ENCODE results near the gene SMU1. TPM values are rescaled to one million over a fixed set of nuclear protein-coding genes. Genes with fewer than 3 reads are reported as not detected.
A peak's percentile ranks its signal among the peaks of the same experiment; 100 is the strongest.

The SMU1 gene
- total and polyA plus RNA-seq, 2 donors (not counting 1 experiment from before 2014, with no cell fraction given) = 19.1 to 31.0 TPM

- H3K79me2 ChIP-seq (ENCODE audit: control insufficient read depth, insufficient read depth, low read length) = no peaks in the 10 kb centered on the region
- H3K4me3 ChIP-seq (replicated peaks in 1 of 4; ENCODE audit: control extremely low read depth in 1 of 4, insufficient read depth in 1 of 4, low read depth in 3 of 4, low read length in 4 of 4) = peak overlapping the region; percentile 47 to 72 (median 56)
- H4K20me1 ChIP-seq (ENCODE audit: control insufficient read depth, extremely low read depth, insufficient read depth, low read length) = no peaks in the 10 kb centered on the region
- H3K9ac ChIP-seq (ENCODE audit: insufficient read depth, low read length) = peak overlapping the region; percentile 72
- H3K9me3 ChIP-seq (ENCODE audit: control insufficient read depth, insufficient read depth, low read depth, low read length) = no peaks in the 10 kb centered on the region
- H3K27ac ChIP-seq (ENCODE audit: insufficient read depth, low read length) = peak overlapping the region; percentile 87
- peak overlapping the region; percentile 86 for H3K4me2 ChIP-seq (ENCODE audit: extremely low read depth, insufficient read depth, low read length)
- no peak for DNase-seq (ENCODE audit: low read depth in 2 of 2)
- H3K27me3 ChIP-seq (ENCODE audit: control insufficient read depth, insufficient read depth, low read length) = no peaks in the 10 kb centered on the region
- H3K4me1 ChIP-seq (ENCODE audit: control insufficient read depth, extremely low read depth, insufficient read depth, low read length) = peaks cover 7% of the 10 kb centered on the region
- TF ChIP-seq CTCF (conservative IDR thresholded peaks at IDR 0.05 in 1 of 2, IDR thresholded peaks at IDR 0.05 in 1 of 2; ENCODE audit: low read depth in 1 of 2, low read length in 2 of 2) = no peak
- no peak for TF ChIP-seq EZH2 (IDR thresholded peaks at IDR 0.05; ENCODE audit: low read length, missing control alignments)
- peak overlapping the region; percentile 28 for H2AFZ ChIP-seq (ENCODE audit: low read length)
- peaks cover 6% of the 10 kb centered on the region for H3K36me3 ChIP-seq (ENCODE audit: control insufficient read depth, insufficient read depth, low read length)
Observed at GRCh38 chr9:33043671-33044070, 32.8 kb downstream of the SMU1 start.

DNA sequence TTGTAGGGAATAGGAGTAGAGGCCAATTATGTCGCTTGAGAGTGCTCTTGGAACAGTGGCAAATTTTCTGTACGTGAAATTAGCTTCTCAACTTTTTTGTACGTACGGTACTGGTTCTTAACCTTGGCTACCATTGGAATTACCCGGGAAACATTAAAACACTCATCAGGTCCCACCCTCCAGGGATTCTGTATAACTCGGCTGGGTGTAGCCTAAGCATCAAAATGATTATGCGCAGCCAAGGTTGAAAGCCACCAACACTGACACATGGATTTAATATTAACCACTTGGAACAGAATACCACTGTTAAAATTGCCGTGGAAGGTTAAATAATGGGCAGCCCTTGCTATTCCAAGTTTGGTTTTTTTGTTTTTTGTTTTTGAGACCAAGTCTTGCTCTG, 34.0 kb downstream of the SMU1 start:
- Histone ChIP-seq H3K4me2 (ENCODE audit: extremely low read depth, insufficient read depth, low read length) (no peak overlapping the region), H4K20me1 (ENCODE audit: control insufficient read depth, extremely low read depth, insufficient read depth, low read length) (no peaks in the 10 kb centered on the region), H3K4me3 (replicated peaks in 1 of 4; ENCODE audit: control extremely low read depth in 1 of 4, insufficient read depth in 1 of 4, low read depth in 3 of 4, low read length in 4 of 4) (no peak overlapping the region), H3K4me1 (ENCODE audit: control insufficient read depth, extremely low read depth, insufficient read depth, low read length) (peaks cover 7% of the 10 kb centered on the region), H3K9ac (ENCODE audit: insufficient read depth, low read length) (no peak overlapping the region), H3K9me3 (ENCODE audit: control insufficient read depth, insufficient read depth, low read depth, low read length) (no peaks in the 10 kb centered on the region), H3K27ac (ENCODE audit: insufficient read depth, low read length) (no peak overlapping the region), H3K79me2 (ENCODE audit: control insufficient read depth, insufficient read depth, low read length) (no peaks in the 10 kb centered on the region), H3K36me3 (ENCODE audit: control insufficient read depth, insufficient read depth, low read length) (peaks cover 9% of the 10 kb centered on the region), H2AFZ (ENCODE audit: low read length) (no peak overlapping the region), H3K27me3 (ENCODE audit: control insufficient read depth, insufficient read depth, low read length) (no peaks in the 10 kb centered on the region)
- DNase-seq (ENCODE audit: low read depth in 2 of 2) = no peak
- TF ChIP-seq CTCF (conservative IDR thresholded peaks at IDR 0.05 in 1 of 2, IDR thresholded peaks at IDR 0.05 in 1 of 2; ENCODE audit: low read depth in 1 of 2, low read length in 2 of 2) = no peak
- no peak for TF ChIP-seq EZH2 (IDR thresholded peaks at IDR 0.05; ENCODE audit: low read length, missing control alignments)

DNA sequence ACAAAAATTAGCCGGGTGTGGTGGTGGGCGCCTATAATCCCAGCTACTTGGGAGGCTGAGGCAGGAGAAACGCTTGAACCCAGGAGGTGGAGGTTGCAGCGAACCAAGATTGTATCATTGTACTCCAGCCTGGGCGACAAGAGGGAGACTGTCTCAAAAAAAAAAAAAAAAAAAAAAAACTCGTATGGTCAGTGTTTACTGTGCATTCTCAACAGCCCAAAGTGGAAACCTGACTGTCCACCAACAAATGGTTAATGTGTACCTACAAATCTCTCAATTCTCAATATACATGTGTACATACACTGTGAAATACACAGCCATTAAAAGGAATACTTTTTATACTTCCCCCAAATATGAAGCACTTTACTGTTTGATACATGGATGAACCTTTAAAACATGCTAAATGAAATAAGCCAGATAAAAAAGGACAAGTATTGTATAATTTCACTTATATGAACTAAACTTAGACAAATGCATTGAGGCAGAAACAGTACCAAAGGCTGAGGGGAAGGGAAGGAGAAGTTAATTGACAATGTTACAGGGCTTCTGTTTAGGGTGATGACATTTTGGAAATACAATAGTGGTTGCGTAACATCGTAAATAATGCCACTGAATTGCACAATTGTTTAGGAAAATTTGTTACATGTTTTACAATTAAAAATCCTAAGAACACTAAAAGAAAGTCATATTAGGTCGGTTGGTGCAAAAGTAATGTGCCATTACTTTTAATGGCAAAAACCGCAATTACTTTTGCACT, 34.9 kb downstream of the SMU1 start:
- no peaks in the 10 kb centered on the region for H3K9me3 ChIP-seq (ENCODE audit: control insufficient read depth, insufficient read depth, low read depth, low read length)
- H3K27me3 ChIP-seq (ENCODE audit: control insufficient read depth, insufficient read depth, low read length) = no peaks in the 10 kb centered on the region
- no peak overlapping the region for H3K27ac ChIP-seq (ENCODE audit: insufficient read depth, low read length)
- H3K4me3 ChIP-seq (replicated peaks in 1 of 4; ENCODE audit: control extremely low read depth in 1 of 4, insufficient read depth in 1 of 4, low read depth in 3 of 4, low read length in 4 of 4) = no peak overlapping the region
- no peaks in the 10 kb centered on the region for H3K79me2 ChIP-seq (ENCODE audit: control insufficient read depth, insufficient read depth, low read length)
- H4K20me1 ChIP-seq (ENCODE audit: control insufficient read depth, extremely low read depth, insufficient read depth, low read length) = no peaks in the 10 kb centered on the region
- H3K4me1 ChIP-seq (ENCODE audit: control insufficient read depth, extremely low read depth, insufficient read depth, low read length) = peaks cover 7% of the 10 kb centered on the region
- no peak overlapping the region for H3K9ac ChIP-seq (ENCODE audit: insufficient read depth, low read length)
- TF ChIP-seq CTCF (conservative IDR thresholded peaks at IDR 0.05 in 1 of 2, IDR thresholded peaks at IDR 0.05 in 1 of 2; ENCODE audit: low read depth in 1 of 2, low read length in 2 of 2) (no peak), EZH2 (IDR thresholded peaks at IDR 0.05; ENCODE audit: low read length, missing control alignments) (no peak)
- peaks cover 13% of the 10 kb centered on the region for H3K36me3 ChIP-seq (ENCODE audit: control insufficient read depth, insufficient read depth, low read length)
- DNase-seq (ENCODE audit: low read depth in 2 of 2) = peak in 1 of 2 donors; percentile 50
- H2AFZ ChIP-seq (ENCODE audit: low read length) = no peak overlapping the region
- H3K4me2 ChIP-seq (ENCODE audit: extremely low read depth, insufficient read depth, low read length) = no peak overlapping the region
